ENCODE results near the gene MPO. TPM values are rescaled to one million over a fixed set of nuclear protein-coding genes. Genes with fewer than 3 reads are reported as not detected.

MPO gene
- total RNA-seq, 1 donor from 2014 or later, result not detected

- peak overlapping the region; percentile 80 for H3K4me3 Mint-ChIP-seq (ENCODE audit: low read depth)
These were observed 43.9 kb upstream of the MPO start for GRCh38 chr17:58324409-58325288.

DNA sequence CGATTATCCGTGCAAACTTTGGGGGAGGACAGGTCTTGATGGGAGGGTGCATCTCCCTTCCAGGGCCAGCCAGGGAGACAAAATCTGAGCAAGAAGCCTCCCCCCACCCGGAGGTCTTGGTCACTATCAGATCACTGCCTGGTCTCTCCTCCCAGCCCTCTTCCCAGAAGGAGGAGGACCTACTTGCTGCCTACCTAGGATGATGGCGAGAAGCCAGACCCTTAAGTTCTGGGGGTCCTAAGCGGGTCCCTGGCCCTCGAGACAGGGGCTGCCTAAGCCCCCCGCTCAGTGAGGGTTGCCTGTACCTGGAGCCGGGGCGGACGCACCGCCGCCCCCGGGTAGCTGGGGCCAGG, 43.3 kb upstream of the MPO start:
- peaks cover 10% of the 10 kb centered on the region for H3K36me3 Mint-ChIP-seq (ENCODE audit: insufficient read depth)
- H3K9me3 Mint-ChIP-seq (ENCODE audit: low read depth), result no peaks in the 10 kb centered on the region
- H3K4me1 Mint-ChIP-seq (ENCODE audit: low read depth), result peaks cover 10% of the 10 kb centered on the region
- H3K4me3 Mint-ChIP-seq (ENCODE audit: low read depth), result peak overlapping the region; percentile 70
- no peak for DNase-seq (ENCODE audit: low spot score, unreplicated experiment)
- TF ChIP-seq, protein P1, sequence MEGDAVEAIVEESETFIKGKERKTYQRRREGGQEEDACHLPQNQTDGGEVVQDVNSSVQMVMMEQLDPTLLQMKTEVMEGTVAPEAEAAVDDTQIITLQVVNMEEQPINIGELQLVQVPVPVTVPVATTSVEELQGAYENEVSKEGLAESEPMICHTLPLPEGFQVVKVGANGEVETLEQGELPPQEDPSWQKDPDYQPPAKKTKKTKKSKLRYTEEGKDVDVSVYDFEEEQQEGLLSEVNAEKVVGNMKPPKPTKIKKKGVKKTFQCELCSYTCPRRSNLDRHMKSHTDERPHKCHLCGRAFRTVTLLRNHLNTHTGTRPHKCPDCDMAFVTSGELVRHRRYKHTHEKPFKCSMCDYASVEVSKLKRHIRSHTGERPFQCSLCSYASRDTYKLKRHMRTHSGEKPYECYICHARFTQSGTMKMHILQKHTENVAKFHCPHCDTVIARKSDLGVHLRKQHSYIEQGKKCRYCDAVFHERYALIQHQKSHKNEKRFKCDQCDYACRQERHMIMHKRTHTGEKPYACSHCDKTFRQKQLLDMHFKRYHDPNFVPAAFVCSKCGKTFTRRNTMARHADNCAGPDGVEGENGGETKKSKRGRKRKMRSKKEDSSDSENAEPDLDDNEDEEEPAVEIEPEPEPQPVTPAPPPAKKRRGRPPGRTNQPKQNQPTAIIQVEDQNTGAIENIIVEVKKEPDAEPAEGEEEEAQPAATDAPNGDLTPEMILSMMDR (IDR thresholded peaks at IDR 0.05; ENCODE audit: unreplicated experiment), result no peak
- no peak overlapping the region for H3K27ac Mint-ChIP-seq
- H3K27me3 Mint-ChIP-seq, result peaks cover 16% of the 10 kb centered on the region

More at GRCh38 chr17:58324409-58325288, 43.9 kb upstream of the MPO start:
- peak; percentile 53 for DNase-seq (ENCODE audit: low spot score, unreplicated experiment)
- H3K27ac Mint-ChIP-seq, result peak overlapping the region; percentile 50
- H3K27me3 Mint-ChIP-seq, result peaks cover 20% of the 10 kb centered on the region
- no peaks in the 10 kb centered on the region for H3K9me3 Mint-ChIP-seq (ENCODE audit: low read depth)
- H3K4me1 Mint-ChIP-seq (ENCODE audit: low read depth), result peaks cover 10% of the 10 kb centered on the region
- TF ChIP-seq, protein P1 (IDR thresholded peaks at IDR 0.05; ENCODE audit: unreplicated experiment), result no peak
- peaks cover 10% of the 10 kb centered on the region for H3K36me3 Mint-ChIP-seq (ENCODE audit: insufficient read depth)

DNA sequence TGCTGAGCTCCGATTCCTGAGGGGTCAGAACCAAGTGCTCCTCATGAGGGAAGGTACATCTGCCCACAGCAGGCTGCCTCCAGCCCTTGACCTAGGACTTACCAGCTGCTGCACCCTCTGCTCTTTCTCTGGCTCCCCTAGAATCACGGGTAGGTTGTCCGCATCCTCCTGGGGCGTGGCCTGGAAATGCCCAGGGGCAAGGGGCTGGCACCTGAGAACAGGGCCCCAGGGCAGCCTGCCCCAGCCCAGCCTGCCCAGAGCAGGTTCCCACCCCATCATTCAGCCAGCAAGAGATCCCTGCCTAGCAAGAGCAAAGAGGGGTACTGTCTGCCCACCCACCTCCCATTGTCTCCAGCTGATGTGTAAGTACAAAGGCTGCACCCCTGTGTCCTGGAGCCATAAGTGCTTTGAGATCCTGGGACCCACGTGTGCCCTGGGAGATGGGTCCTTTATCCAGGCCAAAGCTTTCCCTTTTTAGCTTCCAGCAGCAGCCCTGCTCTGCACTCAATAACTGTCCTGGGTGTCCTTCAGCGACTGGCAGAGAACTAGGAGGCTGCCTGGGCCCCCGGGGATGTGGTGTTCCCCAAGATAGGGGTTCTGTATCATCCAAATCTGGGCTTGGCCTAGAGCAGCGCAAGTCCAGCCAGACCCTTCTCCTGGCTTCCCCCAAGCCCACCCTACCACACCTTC, 42.8 kb upstream of the MPO start:
- DNase-seq (ENCODE audit: low spot score, unreplicated experiment), result no peak
- TF ChIP-seq, protein P1 (IDR thresholded peaks at IDR 0.05; ENCODE audit: unreplicated experiment), result no peak
- no peaks in the 10 kb centered on the region for H3K9me3 Mint-ChIP-seq (ENCODE audit: low read depth)
- H3K4me3 Mint-ChIP-seq (ENCODE audit: low read depth), result peak overlapping the region; percentile 70
- H3K36me3 Mint-ChIP-seq (ENCODE audit: insufficient read depth), result peaks cover 10% of the 10 kb centered on the region
- peaks cover 11% of the 10 kb centered on the region for H3K27me3 Mint-ChIP-seq
- no peak overlapping the region for H3K27ac Mint-ChIP-seq
- H3K4me1 Mint-ChIP-seq (ENCODE audit: low read depth), result peaks cover 8% of the 10 kb centered on the region

DNA sequence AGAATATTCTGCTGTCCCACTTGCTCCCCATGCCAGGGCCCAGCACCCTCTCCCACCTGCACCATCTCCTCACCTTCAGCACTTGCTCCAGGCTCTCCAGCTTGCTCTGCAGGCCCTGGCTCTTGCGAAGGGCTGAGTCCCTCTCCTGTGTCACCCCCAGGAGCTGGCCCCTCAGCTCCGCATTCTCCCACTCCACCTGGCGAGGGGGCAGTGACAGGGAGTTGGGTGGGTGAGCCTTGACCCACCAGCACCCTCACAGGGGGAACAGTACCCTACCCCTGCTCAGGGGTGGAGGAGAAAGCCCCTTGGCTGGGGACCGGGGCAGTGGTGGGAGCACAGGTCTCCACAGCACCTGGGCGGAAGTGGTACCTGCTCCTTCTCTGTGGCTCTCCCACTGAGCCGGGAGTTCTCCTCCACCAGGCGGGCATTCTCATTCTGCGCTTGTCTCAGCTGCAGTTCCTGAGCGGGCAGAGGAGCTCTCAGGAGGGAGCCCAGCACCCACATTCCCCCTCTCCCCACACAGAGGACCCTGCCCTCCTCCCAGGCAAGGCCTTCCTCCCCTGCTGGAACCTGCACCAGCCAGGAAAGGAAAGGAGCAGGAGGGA, 41.9 kb upstream of the MPO start:
- TF ChIP-seq, protein P1 (IDR thresholded peaks at IDR 0.05; ENCODE audit: unreplicated experiment), result no peak
- peaks cover 10% of the 10 kb centered on the region for H3K36me3 Mint-ChIP-seq (ENCODE audit: insufficient read depth)
- H3K4me3 Mint-ChIP-seq (ENCODE audit: low read depth), result peak overlapping the region; percentile 24
- H3K4me1 Mint-ChIP-seq (ENCODE audit: low read depth), result peaks cover 6% of the 10 kb centered on the region
- no peaks in the 10 kb centered on the region for H3K9me3 Mint-ChIP-seq (ENCODE audit: low read depth)
- H3K27ac Mint-ChIP-seq, result no peak overlapping the region
- no peak for DNase-seq (ENCODE audit: low spot score, unreplicated experiment)
- peaks cover 4% of the 10 kb centered on the region for H3K27me3 Mint-ChIP-seq
